HG03108 (cell line): ENCODE results near the gene ARHGAP26.
A peak's percentile ranks its signal among the peaks of the same experiment; 100 is the strongest.
"Not testable (repeated sequence)": the region's sequence is repeated elsewhere in the genome, so short reads cannot be mapped to it uniquely, and the experiment has no call there.

ENCODE experiments used
- ATAC-seq: cut with Tn5 transposase; IDR thresholded peaks from one replicate; pipeline ENCODE4 v1.9.1; 2021; ENCODE audit warnings: moderate library complexity; ENCODE audit not compliant: unreplicated experiment

ARHGAP26 gene

DNA sequence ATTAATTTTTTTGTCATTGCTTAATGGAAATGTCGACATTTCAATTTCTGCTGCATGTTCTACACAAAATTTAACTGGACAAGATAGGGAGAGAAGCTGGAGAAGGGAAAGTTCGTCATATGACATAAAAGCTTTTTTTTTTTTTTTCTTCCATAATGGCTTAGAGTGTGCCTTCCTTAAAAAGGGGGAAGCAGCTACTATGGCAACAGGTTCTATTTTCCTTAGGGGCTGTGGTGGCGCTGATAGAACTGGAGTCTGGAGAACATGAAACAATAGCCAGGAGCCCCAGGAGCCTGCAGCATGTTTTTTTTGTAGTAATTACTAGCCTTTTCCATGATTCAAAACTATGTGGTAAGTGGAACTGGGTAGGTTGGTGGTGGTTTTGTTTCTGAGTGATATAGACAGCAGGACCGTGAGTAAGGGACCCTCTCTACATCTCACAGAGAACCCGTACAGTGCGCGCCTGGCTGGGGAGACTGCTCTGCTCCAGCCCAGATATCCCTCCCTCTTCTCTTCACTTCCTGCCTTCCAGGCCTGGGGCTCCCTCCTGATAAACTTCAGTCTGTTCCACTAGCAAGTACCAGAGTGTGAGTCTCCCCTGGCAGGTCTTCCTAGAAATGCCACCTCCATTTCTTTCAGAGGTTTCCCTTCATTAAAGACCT is 331.7 kb downstream of the ARHGAP26 start:
- no peak for ATAC-seq

DNA sequence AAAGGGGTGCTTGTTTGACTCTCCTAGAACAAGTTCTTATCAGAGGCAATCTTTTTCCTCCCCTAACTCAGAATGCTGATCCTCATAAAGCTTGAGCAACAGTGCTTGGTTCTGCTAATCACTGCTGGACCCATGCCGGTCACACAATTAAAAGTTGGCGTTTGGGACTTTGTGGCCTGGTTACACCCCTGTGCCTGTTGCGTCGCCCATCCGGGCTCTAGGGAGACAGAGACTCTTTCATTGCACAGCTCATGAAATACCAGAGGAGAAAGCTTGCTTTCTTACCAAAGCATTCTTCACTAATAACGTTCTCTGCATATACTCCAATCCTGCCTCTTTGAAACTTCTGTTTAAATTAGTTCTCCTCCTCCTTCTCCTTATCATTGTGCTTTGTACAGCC is 332.2 kb downstream of the ARHGAP26 start:
- ATAC-seq: no peak

DNA sequence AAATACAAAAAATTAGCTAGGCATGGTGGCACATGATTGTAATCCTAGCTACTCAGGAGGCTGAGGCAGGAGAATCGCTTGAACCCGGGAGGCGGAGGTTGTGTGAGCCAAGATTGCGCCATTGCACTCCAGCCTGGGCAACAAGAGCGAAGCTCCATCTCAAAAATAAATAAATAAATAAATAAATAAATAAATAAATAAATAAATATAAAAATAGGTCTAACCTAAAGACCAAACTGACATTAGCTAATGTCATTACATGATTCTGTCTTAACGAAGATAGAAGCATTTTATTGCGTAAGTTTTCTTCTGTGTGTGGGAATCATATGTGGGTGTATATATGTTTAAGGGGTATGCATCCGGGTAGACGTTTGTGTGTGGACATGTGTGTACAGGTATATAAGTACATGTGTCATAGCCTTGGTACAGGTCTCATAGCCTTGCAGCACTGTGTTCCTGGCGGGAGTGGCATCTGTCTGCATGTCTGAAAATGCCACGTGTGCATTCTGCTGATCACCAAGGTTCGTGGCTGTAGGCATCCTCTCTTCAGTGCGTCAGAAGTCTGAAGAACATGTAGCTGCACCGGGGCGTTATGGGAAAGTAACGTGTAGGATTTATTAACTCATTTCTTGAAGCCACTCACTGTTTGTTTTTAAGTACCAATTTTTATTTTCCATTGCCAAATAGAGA is 335.2 kb downstream of the ARHGAP26 start:
- no peak for ATAC-seq

DNA sequence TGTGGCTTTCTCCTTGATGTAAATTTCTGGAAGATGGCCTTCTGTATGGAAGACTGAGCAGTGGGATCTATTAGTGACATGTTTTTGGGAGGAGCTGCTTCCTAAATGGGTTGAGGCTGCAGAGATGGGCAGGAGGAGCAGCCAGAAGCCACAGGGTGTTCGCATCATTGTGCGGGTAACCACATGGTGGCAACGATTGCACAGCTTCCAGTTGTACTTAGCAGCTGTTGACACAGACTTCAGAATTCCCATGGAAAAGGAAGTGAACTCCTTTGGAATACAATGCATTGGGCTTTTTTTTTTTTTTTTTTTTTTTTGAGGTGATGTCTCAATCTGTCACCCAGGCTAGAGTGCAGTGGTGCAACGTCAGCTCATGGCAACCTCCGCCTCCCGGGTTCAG is 336.0 kb downstream of the ARHGAP26 start:
- no peak for ATAC-seq

DNA sequence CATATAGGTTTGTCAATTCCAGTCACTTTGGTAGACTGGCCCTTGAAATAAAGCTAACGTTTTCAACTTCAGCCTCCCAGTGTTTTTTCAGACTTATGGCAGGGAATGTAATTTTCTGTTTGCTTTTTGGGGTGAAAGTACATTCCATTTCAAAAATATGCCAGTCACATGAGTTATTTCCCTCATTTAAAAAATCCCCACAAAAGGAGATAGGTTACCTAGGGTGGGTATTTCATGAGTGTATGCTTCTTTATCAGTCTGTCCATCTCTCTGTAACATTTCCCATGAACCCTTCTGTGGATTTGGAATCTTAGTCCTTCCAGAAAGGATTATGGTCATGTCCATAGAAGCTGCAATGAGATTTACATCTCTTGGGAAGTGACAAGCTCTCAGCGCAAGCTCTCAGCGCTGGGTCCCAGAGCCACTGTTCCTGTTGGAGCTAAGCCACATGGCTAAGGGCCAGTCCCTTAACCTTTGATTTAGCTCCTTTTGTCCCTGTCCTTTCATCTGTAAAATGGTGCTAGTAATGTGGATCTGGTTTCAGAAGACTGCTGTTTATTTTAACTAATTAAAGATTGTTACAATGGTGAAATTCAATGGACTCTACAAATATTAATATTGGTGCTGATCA is 338.4 kb downstream of the ARHGAP26 start:
- ATAC-seq: no peak

DNA sequence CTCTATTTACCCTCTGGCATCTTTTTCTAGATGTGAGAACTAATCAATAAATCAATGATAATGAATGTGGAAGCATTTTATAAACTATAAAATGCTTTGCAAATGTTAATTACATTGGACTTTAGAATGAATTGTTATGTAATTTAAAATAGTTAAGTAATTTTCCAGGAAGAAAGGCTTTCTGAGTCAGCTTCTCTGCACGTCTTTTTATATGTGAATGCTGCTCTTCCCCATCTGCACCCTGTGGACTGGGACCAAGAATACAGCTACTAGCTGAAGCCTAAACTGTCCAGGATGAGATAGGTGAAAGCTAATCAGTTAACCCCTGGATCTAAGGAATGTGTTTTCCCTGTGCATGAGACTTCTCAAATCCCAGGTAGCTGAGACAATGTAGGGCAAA is 340.4 kb downstream of the ARHGAP26 start:
- ATAC-seq: no peak

DNA sequence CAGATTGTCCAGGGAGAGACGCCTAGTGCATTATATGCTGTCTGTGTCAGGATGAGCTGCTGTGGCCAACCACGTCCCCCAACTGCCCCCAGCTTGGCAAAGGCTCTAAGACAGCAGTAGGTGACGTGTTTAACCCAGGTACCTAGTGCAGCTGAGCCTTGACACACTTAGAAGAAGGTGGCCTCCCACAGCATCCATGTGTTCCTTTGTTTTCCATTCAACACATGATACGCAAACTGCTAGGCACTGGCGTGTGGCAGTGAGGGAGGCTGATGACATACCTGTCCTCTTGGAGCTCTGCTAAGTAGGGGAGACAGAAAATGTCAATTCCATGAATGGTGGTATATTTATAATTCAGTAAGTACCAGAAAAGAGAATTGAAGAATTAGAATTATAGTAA is 341.6 kb downstream of the ARHGAP26 start:
- ATAC-seq: no peak

DNA sequence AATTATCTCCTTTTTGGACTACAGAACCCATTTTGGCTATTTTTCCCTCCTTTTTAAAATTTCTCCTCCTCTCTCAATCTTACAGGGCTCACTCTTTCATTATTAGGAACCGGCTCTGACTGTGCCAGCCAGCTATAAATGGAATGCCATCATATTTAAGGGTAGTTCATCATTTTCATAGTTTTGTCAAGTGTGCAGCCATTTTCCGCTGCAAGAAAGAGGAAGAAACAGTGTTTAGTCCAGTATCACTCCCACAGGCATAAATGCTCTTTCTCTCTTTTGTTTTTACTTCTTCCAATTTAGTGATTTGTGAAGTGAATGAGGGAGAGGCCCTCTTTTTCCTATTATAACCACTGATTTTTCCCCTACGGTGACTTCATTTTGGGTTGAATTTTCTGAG is 343.3 kb downstream of the ARHGAP26 start:
- ATAC-seq: no peak

DNA sequence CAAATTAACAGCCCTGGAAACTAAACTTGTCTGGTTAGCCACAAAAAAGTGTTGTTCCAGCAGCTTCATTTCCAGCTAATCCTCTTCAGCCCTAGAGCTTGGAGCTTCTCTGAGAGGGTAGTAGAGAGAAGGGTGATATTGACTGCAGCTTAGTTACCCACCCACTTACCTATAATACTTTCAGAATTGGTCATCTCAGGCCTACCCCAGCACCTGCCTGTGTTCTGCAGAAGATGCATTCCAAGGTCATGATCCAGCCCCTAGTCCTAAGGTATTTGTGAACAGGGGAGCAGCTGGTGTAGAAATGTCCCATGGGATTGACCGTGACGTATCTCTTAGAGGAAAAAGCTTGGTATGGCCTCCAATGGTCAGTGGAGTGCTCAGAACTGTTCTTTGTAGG is 344.3 kb downstream of the ARHGAP26 start:
- no peak for ATAC-seq

DNA sequence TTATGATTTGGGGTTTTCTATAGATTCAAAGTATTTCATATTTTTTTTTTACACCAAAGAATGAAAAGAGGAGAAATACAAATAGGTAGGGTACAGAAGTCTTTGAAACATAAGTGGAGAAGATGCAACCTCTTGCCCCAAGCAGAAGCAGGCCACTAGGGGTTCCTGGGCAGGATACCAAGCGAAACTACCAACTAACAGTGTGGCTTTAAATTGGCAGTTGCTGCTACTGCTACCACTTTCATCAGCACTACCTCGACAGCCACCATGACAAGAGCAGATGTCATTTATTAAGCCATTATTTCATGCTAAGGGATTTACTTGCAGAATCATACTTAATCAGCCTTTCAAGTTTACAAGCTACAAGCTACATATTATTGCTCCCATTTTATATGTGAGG is 345.2 kb downstream of the ARHGAP26 start:
- no peak for ATAC-seq

DNA sequence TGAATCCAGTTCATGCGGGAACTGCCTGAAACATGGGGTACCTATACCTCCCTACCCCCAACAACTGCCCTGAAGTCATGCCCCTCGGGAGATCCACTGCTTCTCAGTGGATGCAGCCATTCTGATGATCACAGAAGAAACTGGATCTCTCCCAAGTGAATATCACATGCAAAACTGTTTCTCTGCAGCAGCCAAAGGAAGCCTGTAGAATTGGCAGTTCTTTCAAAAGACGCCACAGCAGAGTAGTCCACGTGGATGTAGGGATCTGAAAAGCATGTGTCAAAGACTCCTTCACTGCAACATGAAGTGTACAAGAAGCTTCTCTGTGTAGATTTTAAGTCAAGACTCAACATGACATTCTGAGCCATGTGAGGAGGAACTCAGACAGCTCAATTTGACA is 346.6 kb downstream of the ARHGAP26 start:
- ATAC-seq: no peak

DNA sequence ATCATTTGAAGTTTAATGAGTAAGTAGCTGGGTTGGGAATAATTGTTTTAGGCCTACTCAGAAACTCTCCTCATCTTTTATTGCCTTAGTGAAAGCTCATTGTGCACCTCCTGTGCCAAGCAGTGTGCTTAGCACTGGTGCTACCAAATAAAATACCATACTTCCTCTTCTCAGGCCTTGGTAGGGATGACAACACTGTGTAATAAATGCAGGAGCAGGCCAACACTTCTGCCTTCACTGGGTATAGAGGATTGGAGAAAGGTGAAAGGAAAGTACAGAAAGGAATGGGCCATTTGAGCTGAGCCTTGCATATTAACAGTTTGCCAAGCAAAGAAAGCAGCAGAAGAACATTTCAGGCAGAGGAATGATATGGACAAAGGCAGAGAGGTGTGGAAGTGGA is 347.6 kb downstream of the ARHGAP26 start:
- no peak for ATAC-seq

DNA sequence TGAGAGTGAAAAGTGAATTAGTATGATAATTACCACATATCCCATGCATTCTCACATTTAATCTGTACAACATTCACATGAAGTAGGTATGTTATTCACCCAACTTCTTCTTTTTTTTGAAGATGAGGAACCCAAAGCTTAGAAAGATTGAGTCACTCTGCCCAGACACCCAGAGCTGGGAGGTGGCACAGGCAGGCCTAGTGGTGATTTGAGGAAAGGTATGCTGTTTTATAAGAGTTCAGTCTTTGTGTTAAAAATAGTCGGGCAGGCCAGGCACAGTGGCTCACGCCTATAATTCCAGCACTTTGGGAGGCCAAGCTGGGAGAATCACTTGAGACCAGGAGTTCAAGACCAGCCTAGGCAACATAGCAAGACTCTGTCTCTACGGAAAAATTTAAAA is 348.0 kb downstream of the ARHGAP26 start:
- no peak for ATAC-seq

DNA sequence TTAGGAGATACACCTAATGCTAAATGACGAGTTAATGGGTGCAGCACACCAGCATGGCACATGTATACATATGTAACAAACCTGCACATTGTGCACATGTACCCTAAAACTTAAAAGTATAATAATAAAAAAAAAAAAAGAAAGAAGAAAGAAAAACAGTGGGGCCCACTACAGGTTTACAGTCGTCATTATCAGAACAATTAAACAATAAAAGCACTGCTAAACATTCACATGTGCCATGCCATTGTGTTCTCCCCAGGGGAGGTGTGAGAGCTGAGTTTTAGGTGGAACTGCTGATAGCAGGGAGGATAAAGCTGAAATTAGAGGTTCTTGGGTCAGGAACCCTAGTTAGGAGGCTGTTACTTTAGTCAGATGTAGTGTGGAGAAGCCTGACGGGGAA is 348.6 kb downstream of the ARHGAP26 start:
- not testable (repeated sequence) for ATAC-seq

DNA sequence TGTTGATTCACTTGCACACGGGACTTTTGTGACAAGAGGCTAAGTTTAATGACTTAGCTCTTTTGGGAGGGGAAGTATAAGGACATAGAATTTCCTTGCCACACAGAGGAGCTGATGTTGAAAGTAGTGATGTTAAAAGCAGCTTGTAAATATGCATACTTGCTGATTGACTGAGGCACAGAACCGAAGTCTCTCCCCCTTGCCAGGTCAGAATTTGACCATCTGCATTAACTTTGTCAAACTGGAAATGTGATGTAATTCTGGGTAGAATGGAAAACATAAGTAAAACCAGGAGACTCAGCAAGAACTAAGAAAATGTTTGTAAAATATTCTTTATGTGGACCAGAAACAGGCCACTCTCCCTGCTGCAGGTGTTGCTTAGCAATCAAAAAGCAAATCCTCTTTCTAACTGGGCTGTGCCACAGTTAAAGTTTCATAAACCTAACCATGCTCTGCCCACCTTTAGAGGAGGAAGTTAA is 349.2 kb downstream of the ARHGAP26 start:
- ATAC-seq: peak; percentile 59

DNA sequence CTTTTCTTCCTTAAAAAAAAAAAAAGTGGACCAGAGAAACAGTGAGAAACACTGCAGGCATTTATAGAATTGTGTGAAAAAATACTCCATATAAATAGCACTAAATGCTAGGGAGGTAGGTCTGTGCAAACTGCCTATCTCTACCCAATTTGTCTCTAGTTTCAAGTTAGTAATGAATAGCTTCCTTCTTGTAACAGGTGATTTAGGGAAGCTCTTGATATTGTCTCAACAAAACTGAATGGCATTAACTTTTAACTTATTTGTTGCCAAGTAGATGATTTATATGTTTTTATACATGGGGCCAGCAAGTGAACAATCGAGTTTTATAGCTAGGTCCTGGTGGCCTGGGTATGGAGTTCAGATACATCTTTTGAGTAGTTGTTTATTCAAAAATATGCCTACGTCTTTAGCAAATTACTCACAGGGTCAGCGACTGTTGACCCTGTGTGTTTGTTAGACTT is 349.7 kb downstream of the ARHGAP26 start:
- ATAC-seq: no peak

DNA sequence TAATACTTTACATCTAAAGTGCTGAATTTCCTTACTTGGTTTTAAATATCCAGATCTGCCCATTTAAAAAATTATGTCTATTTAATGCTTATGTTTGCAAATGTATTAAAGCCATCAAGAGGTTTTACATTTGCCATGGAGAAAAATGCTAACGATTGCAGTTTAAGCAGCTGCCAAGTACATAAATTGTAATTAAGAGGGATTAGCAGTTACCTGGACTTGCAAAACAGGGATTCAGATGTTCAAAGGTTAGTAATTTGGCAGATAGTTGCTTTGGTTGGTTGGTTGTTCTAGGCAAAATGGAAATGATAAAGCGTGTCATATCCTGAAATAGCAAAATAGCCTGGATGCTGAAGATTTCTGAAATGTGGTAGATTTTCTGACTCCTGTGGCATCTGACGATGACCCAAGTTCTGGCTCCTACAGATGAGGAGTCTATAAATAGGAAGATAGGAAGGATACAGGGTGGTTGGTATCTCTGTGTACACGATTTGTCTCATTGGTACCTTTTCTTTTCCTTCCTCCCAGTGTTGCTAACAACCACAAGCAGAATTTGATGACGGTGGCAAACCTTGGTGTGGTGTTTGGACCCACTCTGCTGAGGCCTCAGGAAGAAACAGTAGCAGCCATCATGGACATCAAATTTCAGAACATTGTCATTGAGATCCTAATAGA is 350.4 kb downstream of the ARHGAP26 start:
- ATAC-seq: no peak

DNA sequence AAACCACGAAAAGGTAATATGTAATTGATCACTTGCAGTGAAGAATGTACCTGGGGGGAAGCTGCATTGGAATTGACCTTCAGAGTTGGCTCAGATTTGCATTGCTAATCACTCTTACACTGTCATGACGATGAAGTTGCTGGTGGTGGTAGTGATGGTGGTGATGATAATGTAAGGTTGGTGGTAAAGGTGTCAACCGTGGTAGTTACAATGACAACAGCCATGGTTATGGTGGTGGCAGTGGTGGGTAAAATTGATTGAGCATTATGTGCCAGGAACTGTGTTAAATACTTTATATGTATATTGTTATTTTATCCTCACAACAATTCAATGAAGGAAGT is 350.9 kb downstream of the ARHGAP26 start:
- ATAC-seq: no peak

DNA sequence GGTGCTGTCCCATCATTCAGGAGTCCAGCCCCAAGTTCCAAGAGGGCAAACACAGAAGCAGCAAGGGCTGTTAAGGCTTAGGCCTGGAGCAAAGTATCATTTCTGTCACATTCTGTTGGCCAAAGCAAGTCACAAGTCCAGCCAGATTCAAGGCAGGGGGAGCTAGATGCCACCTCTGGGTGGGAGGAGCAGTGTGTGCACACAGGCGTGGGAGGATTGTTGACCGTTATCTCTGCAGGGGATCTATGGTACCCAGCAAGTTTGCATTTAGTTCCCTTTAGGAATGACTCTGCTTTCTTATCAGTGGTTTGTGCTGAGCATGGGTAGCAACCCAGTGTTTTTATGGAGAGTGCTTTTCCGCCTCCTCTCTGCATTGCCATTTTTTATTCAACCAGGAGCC is 354.4 kb downstream of the ARHGAP26 start:
- no peak for ATAC-seq

DNA sequence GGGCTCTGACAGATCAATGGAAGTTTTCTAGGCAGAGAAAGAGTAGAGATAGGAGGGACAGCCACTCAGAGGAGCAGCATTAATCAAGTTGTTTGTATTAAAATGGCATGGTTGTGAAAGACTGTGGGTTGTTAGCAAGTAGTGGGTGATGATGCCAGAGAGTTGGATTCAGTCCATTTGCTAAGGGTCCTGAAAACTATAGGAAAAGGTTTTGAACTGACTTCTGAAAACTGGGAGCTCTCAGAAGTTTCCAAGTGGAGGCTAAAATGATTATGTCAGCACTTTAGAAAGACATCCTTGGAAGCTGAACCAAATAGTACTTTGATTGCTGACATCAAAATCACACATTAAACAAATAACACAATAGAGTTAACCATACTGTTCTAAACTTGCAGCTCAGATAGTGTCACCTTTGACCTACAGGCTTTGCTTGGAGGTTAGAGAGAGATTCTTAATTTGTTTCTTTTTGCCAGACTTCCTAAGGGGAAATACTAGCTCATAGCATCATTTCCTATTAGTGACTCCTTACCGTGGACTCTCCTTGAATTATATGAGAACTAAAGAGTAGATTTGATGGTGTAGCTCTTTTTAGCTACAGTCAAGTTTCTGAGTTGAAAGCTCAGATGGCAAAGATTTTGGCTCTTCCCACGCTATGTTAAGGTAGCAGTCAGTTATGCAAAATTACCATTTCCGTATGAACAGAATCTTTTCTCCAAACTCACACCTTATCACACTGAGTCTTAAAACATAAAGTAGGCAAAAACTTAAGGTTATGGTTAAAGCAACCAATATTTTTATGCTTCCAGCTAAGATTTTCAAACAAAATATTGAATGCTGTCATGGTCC is 356.2 kb downstream of the ARHGAP26 start:
- no peak for ATAC-seq
